Chondrocyte (in vitro differentiated cells): ENCODE data around the gene MYOM1. TPM values are rescaled to one million over a fixed set of nuclear protein-coding genes. Genes with fewer than 3 reads are reported as not detected.

ENCODE experiments used
- total RNA-seq: library from RNA; stranded (reverse); gene quantifications from 3 replicates; pipeline ENCODE4 v1.2.1, GENCODE V29; 2021

The MYOM1 gene
- total RNA-seq, 1 donor from 2014 or later: 1.5 TPM

Other genes starting within 250 kb of the MYOM1 start
- 30.3 to 38.7 TPM (median 38.6 TPM) in 3 replicates for gene LPIN2, start 206.8 kb downstream of the MYOM1 start, total RNA-seq
- 426 to 647 TPM (median 621 TPM) in 3 replicates for gene MYL12A, start 27.8 kb upstream of the MYOM1 start, total RNA-seq
- gene MYL12B, start 42.2 kb upstream of the MYOM1 start, total RNA-seq: 241 to 327 TPM (median 323 TPM) in 3 replicates
- 26.5 to 67.0 TPM (median 58.5 TPM) in 3 replicates for gene TGIF1, start 230.2 kb upstream of the MYOM1 start, total RNA-seq